Mammary epithelial cell (primary cell): ENCODE data around the gene HOMER2.

ENCODE experiments used
- EZH2 ChIP-seq: IDR thresholded peaks from 2 replicates; pipeline ENCODE4 v1.6.1; 2012; ENCODE audit warnings: low read length, inconsistent platforms, borderline replicate concordance
- TF ChIP-seq, protein P1 (sequence below), 2 donors: IDR thresholded peaks in 1 of 2; conservative IDR thresholded peaks in 1 of 2; 2 replicates each; pipeline ENCODE4 v1.5.1; 2011 to 2012; ENCODE audit warnings: inconsistent platforms in 2 of 2, low read length in 2 of 2, mild to moderate bottlenecking in 2 of 2, control low read depth in 1 of 2, low read depth in 1 of 2; ENCODE audit not compliant: insufficient read depth in 1 of 2; ENCODE audit errors: extremely low read depth in 1 of 2

DNA sequence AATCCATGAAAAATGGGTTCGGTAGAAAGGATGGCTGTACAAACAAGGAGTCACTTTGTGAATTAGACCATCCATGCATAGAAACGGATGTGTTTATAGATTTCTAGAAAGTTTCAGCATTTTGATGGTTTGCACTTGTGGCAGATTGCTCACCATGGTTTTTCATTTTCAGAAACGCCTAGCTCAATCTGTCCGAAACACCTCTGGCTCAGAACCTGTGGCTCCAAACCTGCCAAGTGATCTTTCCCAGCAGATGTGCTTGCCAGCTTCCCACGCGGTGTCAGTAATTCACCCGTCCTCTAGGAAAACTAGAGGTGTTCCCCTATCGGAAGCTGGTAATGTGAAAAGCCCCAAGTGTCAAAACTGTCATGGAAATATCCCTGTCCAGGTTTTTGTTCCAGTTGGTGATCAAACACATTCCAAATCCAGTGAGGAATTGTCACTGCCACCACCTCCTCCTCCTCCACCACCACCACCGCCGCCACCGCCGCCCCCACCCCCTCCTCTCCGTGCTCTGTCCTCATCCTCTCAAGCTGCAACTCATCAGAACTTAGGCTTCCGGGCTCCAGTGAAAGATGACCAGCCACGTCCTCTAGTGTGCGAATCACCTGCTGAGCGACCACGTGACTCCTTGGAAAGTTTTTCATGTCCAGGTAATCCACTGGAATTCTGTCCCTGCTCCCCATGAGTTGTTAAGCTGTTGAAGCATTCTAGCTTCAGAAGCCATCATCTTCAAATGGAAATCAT is 121.9 kb downstream of the HOMER2 start:
- TF ChIP-seq, protein P1, sequence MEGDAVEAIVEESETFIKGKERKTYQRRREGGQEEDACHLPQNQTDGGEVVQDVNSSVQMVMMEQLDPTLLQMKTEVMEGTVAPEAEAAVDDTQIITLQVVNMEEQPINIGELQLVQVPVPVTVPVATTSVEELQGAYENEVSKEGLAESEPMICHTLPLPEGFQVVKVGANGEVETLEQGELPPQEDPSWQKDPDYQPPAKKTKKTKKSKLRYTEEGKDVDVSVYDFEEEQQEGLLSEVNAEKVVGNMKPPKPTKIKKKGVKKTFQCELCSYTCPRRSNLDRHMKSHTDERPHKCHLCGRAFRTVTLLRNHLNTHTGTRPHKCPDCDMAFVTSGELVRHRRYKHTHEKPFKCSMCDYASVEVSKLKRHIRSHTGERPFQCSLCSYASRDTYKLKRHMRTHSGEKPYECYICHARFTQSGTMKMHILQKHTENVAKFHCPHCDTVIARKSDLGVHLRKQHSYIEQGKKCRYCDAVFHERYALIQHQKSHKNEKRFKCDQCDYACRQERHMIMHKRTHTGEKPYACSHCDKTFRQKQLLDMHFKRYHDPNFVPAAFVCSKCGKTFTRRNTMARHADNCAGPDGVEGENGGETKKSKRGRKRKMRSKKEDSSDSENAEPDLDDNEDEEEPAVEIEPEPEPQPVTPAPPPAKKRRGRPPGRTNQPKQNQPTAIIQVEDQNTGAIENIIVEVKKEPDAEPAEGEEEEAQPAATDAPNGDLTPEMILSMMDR (conservative IDR thresholded peaks at IDR 0.05 in 1 of 2, IDR thresholded peaks at IDR 0.05 in 1 of 2; ENCODE audit: extremely low read depth in 1 of 2, insufficient read depth in 1 of 2, low read depth in 1 of 2, low read length in 2 of 2): no peak
- no peak for TF ChIP-seq EZH2
